ENCODE results near the gene SAFB. TPM values are rescaled to one million over a fixed set of nuclear protein-coding genes. Genes with fewer than 3 reads are reported as not detected.

Gene SAFB
- total and polyA plus RNA-seq, 2 experiments from 2014 or later = 36.5 to 49.4 TPM

DNA sequence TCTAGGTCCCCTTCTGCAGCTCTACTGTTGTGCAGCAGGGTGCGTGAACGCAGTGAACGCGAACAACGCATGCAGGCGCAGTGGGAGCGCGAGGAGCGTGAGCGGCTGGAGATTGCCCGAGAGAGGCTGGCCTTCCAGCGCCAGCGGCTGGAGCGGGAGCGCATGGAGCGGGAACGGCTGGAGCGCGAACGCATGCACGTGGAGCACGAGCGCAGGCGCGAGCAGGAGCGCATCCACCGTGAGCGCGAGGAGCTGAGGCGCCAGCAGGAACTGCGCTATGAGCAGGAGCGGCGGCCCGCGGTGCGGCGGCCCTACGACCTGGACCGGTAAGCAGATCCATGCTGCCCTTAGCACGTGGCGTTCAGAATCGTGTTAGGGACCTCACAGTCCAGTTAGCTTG, 38.6 kb downstream of the SAFB start:
- DNase-seq = no peak
- Histone ChIP-seq H3K4me3 (no peak overlapping the region), H3K9me2 (ENCODE audit: insufficient read depth) (no peaks in the 10 kb centered on the region), H3K4me2 (ENCODE audit: unreplicated experiment) (no peak overlapping the region), H3K36me3 (ENCODE audit: low read depth) (peaks cover 53% of the 10 kb centered on the region), H4K20me1 (ENCODE audit: insufficient read depth) (no peaks in the 10 kb centered on the region), H3K9me3 (ENCODE audit: low read depth) (no peaks in the 10 kb centered on the region), H3F3A (ENCODE audit: insufficient read depth) (peaks cover 29% of the 10 kb centered on the region), H3K27me3 (replicated peaks; ENCODE audit: insufficient read depth) (no peaks in the 10 kb centered on the region), H3K9ac (no peak overlapping the region), H2AFZ (no peak overlapping the region), H3K79me2 (ENCODE audit: insufficient read depth) (peaks cover 27% of the 10 kb centered on the region), H3K27ac (no peak overlapping the region), H3K4me1 (ENCODE audit: insufficient read depth) (peaks cover 7% of the 10 kb centered on the region; the same call in 1 of the 2 replicates)
- WGBS, 2 experiments (ENCODE audit: low coverage in 1 of 2, low lambda C conversion rate in 2 of 2, missing lambda C conversion rate in 2 of 2) = 98% methylated on average over 40 to 42 of the region's 42 CpGs
- TF ChIP-seq EZH2phosphoT487 (IDR thresholded peaks at IDR 0.05; ENCODE audit: insufficient read depth, low read depth) = no peak
- TF ChIP-seq EZH2 (IDR thresholded peaks at IDR 0.05; ENCODE audit: insufficient read depth, poor library complexity, severe bottlenecking) = no peak
- in situ Hi-C loops (cut with MboI) = no loop called here

GRCh38 chr19:5663904-5664303, 41.0 kb downstream of the SAFB start:
- Histone ChIP-seq H3K9ac (no peak overlapping the region), H3F3A (ENCODE audit: insufficient read depth) (peaks cover 29% of the 10 kb centered on the region), H3K4me2 (ENCODE audit: unreplicated experiment) (no peak overlapping the region), H3K4me1 (ENCODE audit: insufficient read depth) (peaks cover 7% of the 10 kb centered on the region; the same call in 1 of the 2 replicates), H3K27me3 (replicated peaks; ENCODE audit: insufficient read depth) (no peaks in the 10 kb centered on the region), H3K4me3 (no peak overlapping the region), H4K20me1 (ENCODE audit: insufficient read depth) (no peaks in the 10 kb centered on the region), H3K9me2 (ENCODE audit: insufficient read depth) (no peaks in the 10 kb centered on the region), H2AFZ (no peak overlapping the region), H3K9me3 (ENCODE audit: low read depth) (no peaks in the 10 kb centered on the region), H3K36me3 (ENCODE audit: low read depth) (peaks cover 52% of the 10 kb centered on the region), H3K27ac (no peak overlapping the region), H3K79me2 (ENCODE audit: insufficient read depth) (peaks cover 12% of the 10 kb centered on the region)
- no peak for DNase-seq
- TF ChIP-seq EZH2phosphoT487 (IDR thresholded peaks at IDR 0.05; ENCODE audit: insufficient read depth, low read depth) (no peak), EZH2 (IDR thresholded peaks at IDR 0.05; ENCODE audit: insufficient read depth, poor library complexity, severe bottlenecking) (no peak)
- WGBS, 2 experiments (ENCODE audit: low coverage in 1 of 2, low lambda C conversion rate in 2 of 2, missing lambda C conversion rate in 2 of 2) = 95 to 98% methylated on average over 17 of the region's 17 CpGs
- in situ Hi-C loops (cut with MboI) = no loop called here

DNA sequence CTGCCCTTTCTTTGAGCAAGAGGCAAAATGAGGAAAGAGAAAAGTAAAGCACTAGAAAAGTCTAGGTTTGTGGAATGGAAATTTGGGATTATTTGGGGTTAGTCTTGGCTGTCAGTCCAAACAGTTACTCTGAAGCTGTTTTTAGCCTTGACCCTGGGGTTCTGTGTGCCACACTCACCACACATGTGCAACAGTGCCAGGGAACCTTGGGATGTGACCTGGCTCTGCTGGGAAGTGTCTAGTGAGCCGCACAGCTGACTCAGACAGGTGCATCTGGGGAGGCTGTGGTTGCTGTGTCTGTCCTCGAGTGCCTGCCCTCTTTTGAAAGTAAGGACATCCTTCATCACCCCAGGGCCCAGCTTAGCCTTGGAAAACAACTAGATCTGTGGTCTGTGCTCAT, 41.6 kb downstream of the SAFB start:
- H3K36me3 ChIP-seq (ENCODE audit: low read depth) = peaks cover 54% of the 10 kb centered on the region
- WGBS, 2 experiments (ENCODE audit: low coverage in 1 of 2, low lambda C conversion rate in 2 of 2, missing lambda C conversion rate in 2 of 2) = 96 to 100% methylated on average over 2 of the region's 2 CpGs
- no peaks in the 10 kb centered on the region for H3K27me3 ChIP-seq (replicated peaks; ENCODE audit: insufficient read depth)
- no peak overlapping the region for H3K4me3 ChIP-seq
- no peaks in the 10 kb centered on the region for H4K20me1 ChIP-seq (ENCODE audit: insufficient read depth)
- H3K79me2 ChIP-seq (ENCODE audit: insufficient read depth) = peaks cover 12% of the 10 kb centered on the region
- TF ChIP-seq EZH2phosphoT487 (IDR thresholded peaks at IDR 0.05; ENCODE audit: insufficient read depth, low read depth) (no peak), EZH2 (IDR thresholded peaks at IDR 0.05; ENCODE audit: insufficient read depth, poor library complexity, severe bottlenecking) (no peak)
- no peak overlapping the region for H3K4me2 ChIP-seq (ENCODE audit: unreplicated experiment)
- H3K4me1 ChIP-seq (ENCODE audit: insufficient read depth) = peaks cover 7% of the 10 kb centered on the region; the same call in 1 of the 2 replicates
- in situ Hi-C loops (cut with MboI) = no loop called here
- no peaks in the 10 kb centered on the region for H3K9me2 ChIP-seq (ENCODE audit: insufficient read depth)
- peaks cover 29% of the 10 kb centered on the region for H3F3A ChIP-seq (ENCODE audit: insufficient read depth)
- H2AFZ ChIP-seq = no peak overlapping the region
- H3K27ac ChIP-seq = no peak overlapping the region
- H3K9ac ChIP-seq = no peak overlapping the region
- H3K9me3 ChIP-seq (ENCODE audit: low read depth) = no peaks in the 10 kb centered on the region
- no peak for DNase-seq

DNA sequence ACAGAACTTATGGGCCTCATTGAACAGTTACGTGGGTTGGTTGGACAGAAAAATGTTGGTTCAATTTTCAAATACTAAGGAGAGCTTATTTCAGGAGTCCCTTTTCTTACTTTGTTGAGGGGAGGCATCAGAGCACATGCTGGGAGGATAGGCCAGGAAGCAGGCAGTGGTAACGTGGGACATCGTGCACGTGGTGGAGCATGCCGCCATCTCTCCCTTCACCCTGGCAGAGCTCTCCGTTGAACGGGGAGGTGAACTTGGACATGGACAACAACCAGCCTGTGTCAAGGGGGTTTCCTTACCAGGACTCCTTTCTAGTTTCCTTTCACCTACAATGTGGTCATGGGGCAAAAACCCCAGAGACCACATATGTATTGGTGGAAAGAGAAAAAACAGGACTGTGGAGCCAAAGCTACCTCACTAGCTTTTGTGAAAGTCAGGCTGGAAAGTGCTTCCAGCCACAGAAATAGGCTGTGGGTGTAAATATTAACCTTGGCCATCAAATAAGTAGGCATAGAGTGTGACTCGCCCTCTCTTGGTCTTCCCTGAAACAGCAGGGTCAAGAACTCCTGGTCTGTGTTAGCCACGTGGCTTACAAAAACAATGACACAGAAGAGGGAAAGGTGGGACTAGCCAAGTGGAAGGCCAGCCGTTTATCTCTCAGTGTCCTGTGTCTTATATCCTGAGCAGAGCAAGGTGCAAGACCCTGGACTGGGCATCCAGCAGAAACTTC, 43.1 kb downstream of the SAFB start:
- in situ Hi-C loops (cut with MboI) = no loop called here
- H4K20me1 ChIP-seq (ENCODE audit: insufficient read depth) = no peaks in the 10 kb centered on the region
- H2AFZ ChIP-seq = no peak overlapping the region
- no peaks in the 10 kb centered on the region for H3K9me2 ChIP-seq (ENCODE audit: insufficient read depth)
- H3K27ac ChIP-seq = peak overlapping the region; percentile 38
- H3K79me2 ChIP-seq (ENCODE audit: insufficient read depth) = peaks cover 12% of the 10 kb centered on the region
- peak; percentile 84 for DNase-seq
- peak overlapping the region; percentile 26 for H3K9ac ChIP-seq
- no peaks in the 10 kb centered on the region for H3K27me3 ChIP-seq (replicated peaks; ENCODE audit: insufficient read depth)
- H3K4me1 ChIP-seq (ENCODE audit: insufficient read depth) = peaks cover 7% of the 10 kb centered on the region; the same call in 1 of the 2 replicates
- H3K4me3 ChIP-seq = no peak overlapping the region
- H3K36me3 ChIP-seq (ENCODE audit: low read depth) = peaks cover 50% of the 10 kb centered on the region
- TF ChIP-seq EZH2phosphoT487 (IDR thresholded peaks at IDR 0.05; ENCODE audit: insufficient read depth, low read depth) (no peak), EZH2 (IDR thresholded peaks at IDR 0.05; ENCODE audit: insufficient read depth, poor library complexity, severe bottlenecking) (no peak)
- WGBS, 2 experiments (ENCODE audit: low coverage in 1 of 2, low lambda C conversion rate in 2 of 2, missing lambda C conversion rate in 2 of 2) = 63 to 64% methylated on average over 10 of the region's 10 CpGs
- no peak overlapping the region for H3K4me2 ChIP-seq (ENCODE audit: unreplicated experiment)
- peaks cover 29% of the 10 kb centered on the region for H3F3A ChIP-seq (ENCODE audit: insufficient read depth)
- H3K9me3 ChIP-seq (ENCODE audit: low read depth) = no peaks in the 10 kb centered on the region
